HCEC 1CT (cell line): Measurements from ENCODE around the gene HSPBAP1.
"Not testable (repeated sequence)": the region's sequence is repeated elsewhere in the genome, so short reads cannot be mapped to it uniquely, and the experiment has no call there.

Experiments
- DNase-seq: peaks from one replicate; pipeline ENCODE4 v3.0.0-alpha.2; 2017

The HSPBAP1 gene

GRCh38 chr3:122732682-122733525, 60.7 kb downstream of the HSPBAP1 start:
- DNase-seq: not testable (repeated sequence)

GRCh38 chr3:122730240-122730639, 63.4 kb downstream of the HSPBAP1 start:
- DNase-seq: no peak

- DNase-seq: no peak
Measured at GRCh38 chr3:122728756-122729514, 64.7 kb downstream of the HSPBAP1 start.

- no peak for DNase-seq
Measured at GRCh38 chr3:122728186-122728585, 65.4 kb downstream of the HSPBAP1 start.

GRCh38 chr3:122727766-122728165, 65.9 kb downstream of the HSPBAP1 start:
- DNase-seq: no peak

GRCh38 chr3:122727294-122727693, 66.3 kb downstream of the HSPBAP1 start:
- DNase-seq: no peak

- no peak for DNase-seq
Measured at GRCh38 chr3:122725106-122725505, 68.5 kb downstream of the HSPBAP1 start.

GRCh38 chr3:122719273-122719921, 74.2 kb downstream of the HSPBAP1 start:
- no peak for DNase-seq

GRCh38 chr3:122716667-122717066, 77.0 kb downstream of the HSPBAP1 start:
- DNase-seq: no peak

GRCh38 chr3:122714273-122714672, 79.4 kb downstream of the HSPBAP1 start:
- no peak for DNase-seq

GRCh38 chr3:122710616-122711251, 82.9 kb downstream of the HSPBAP1 start:
- DNase-seq: not testable (repeated sequence)

- no peak for DNase-seq
Measured at GRCh38 chr3:122705379-122705778, 88.3 kb downstream of the HSPBAP1 start.

- DNase-seq: no peak
Measured at GRCh38 chr3:122700193-122700592, 93.4 kb downstream of the HSPBAP1 start.

- DNase-seq: no peak
Measured at GRCh38 chr3:122697952-122698620, 95.5 kb downstream of the HSPBAP1 start.

GRCh38 chr3:122695927-122696561, 97.6 kb downstream of the HSPBAP1 start:
- no peak for DNase-seq

GRCh38 chr3:122694966-122695365, 98.7 kb downstream of the HSPBAP1 start:
- DNase-seq: no peak

- no peak for DNase-seq
Measured at GRCh38 chr3:122692674-122693073, 101.0 kb downstream of the HSPBAP1 start.

- peak; percentile 68 for DNase-seq
Measured at GRCh38 chr3:122691195-122691594, 102.4 kb downstream of the HSPBAP1 start.

- no peak for DNase-seq
Measured at GRCh38 chr3:122690096-122690495, 103.5 kb downstream of the HSPBAP1 start.
